KMS-11 (cell line): Measurements from ENCODE around the gene CGB2.
A peak's percentile ranks its signal among the peaks of the same experiment; 100 is the strongest.
"Not testable (repeated sequence)": the region's sequence is repeated elsewhere in the genome, so short reads cannot be mapped to it uniquely, and the experiment has no call there.

ENCODE experiments used
- H2AFZ ChIP-seq: fragments of 200-600 bp; sonication (generic); 2 replicates; pipeline ENCODE4 v1.6.1; 2016; ENCODE audit warnings: antibody characterized with exemption, mixed run types, low read depth
- H3K27ac ChIP-seq: fragments of 200-600 bp; sonication (generic); 2 replicates; pipeline ENCODE4 v1.6.1; 2016; ENCODE audit warnings: mild to moderate bottlenecking, mixed run types
- H3K27me3 ChIP-seq: fragments of 200-600 bp; sonication (generic); 2 replicates; pipeline ENCODE4 v1.6.1; 2017; ENCODE audit warnings: mild to moderate bottlenecking, low read depth, mixed run types, moderate library complexity; ENCODE audit not compliant: insufficient read depth
- H3K36me3 ChIP-seq: fragments of 200-600 bp; sonication (generic); 2 replicates; pipeline ENCODE4 v1.6.1; 2017; ENCODE audit warnings: mild to moderate bottlenecking, mixed run types; ENCODE audit not compliant: insufficient read depth
- H3K4me1 ChIP-seq: fragments of 200-600 bp; sonication (generic); 2 replicates; pipeline ENCODE4 v1.6.1; 2016; ENCODE audit warnings: mild to moderate bottlenecking, low read depth, mixed run types; ENCODE audit not compliant: poor library complexity, severe bottlenecking
- H3K4me2 ChIP-seq: fragments of 200-600 bp; sonication (generic); 2 replicates; pipeline ENCODE4 v1.7.0; 2016; ENCODE audit warnings: mild to moderate bottlenecking, mixed run types
- H3K4me3 ChIP-seq: fragments of 200-600 bp; sonication (generic); IDR thresholded peaks from 2 replicates; pipeline ENCODE4 v1.6.1; 2017; ENCODE audit warnings: low read depth, low read length, mixed read lengths; ENCODE audit not compliant: insufficient read depth
- H3K79me2 ChIP-seq: fragments of 200-600 bp; sonication (generic); 2 replicates; pipeline ENCODE4 v1.6.1; 2016; ENCODE audit warnings: low read depth, mixed run types; ENCODE audit not compliant: insufficient read depth
- H3K9ac ChIP-seq: fragments of 200-600 bp; sonication (generic); 2 replicates; pipeline ENCODE4 v1.6.1; 2016; ENCODE audit warnings: mild to moderate bottlenecking, mixed run types
- H4K20me1 ChIP-seq: fragments of 200-600 bp; sonication (generic); 2 replicates; pipeline ENCODE4 v1.6.1; 2016; ENCODE audit warnings: mild to moderate bottlenecking, mixed run types; ENCODE audit not compliant: insufficient read depth
- TF ChIP-seq, protein P1 (sequence below): fragments of 200-600 bp; sonication (generic); conservative IDR thresholded peaks from 2 replicates; pipeline ENCODE4 v1.6.1; 2017; ENCODE audit warnings: low read depth, mild to moderate bottlenecking, antibody characterized with exemption, low read length, moderate library complexity, mixed read lengths

Gene CGB2

DNA sequence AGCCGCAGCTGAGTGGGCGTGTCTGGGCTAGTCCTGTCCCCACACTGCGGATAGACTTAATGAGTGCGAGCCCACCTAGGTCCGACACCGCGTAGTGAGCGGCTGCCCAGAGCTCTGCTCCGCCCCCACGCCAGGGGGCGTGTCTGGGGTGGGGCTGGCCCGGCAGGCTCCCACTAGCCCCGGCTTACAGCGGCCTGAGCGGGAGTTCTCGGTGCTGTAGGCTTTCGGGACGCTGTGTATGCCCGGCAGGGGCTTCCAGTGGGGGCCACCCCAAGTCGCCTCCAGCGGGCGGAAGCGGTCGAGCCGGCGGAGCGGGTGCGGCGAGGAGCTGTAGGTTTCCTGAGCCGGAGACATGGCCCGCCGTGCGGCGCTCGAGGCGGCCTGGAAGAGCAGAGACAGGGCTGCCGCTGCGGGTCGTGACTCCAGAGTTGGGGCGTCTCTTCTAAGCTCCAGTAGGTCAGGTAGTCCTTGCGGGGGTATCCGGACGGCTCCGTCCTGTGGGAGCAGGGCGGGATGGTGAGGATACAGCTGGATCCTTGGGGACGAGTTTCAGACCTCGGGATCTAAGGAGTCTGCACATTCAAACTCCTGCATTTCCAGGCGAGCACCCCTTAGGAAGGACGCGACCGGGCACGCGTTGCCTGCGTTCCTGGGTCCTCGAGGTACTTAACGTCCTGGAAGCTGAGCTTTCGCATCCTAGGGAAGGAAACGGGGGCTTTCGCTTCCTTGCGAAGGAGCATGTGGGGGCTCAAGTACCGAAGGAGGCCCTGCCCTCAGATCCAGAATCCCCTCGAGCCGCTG, 24.6 kb downstream of the CGB2 start:
- Histone ChIP-seq H4K20me1 (no peaks in the 10 kb centered on the region), H3K27me3 (peaks cover 84% of the 10 kb centered on the region), H3K9ac (no peak overlapping the region), H3K27ac (no peak overlapping the region), H3K36me3 (no peaks in the 10 kb centered on the region), H3K4me2 (peak overlapping the region; percentile 98), H3K4me3 (no peak overlapping the region), H3K79me2 (no peaks in the 10 kb centered on the region), H2AFZ (peak overlapping the region; percentile 98), H3K4me1 (peaks cover 8% of the 10 kb centered on the region)
- TF ChIP-seq, protein P1, sequence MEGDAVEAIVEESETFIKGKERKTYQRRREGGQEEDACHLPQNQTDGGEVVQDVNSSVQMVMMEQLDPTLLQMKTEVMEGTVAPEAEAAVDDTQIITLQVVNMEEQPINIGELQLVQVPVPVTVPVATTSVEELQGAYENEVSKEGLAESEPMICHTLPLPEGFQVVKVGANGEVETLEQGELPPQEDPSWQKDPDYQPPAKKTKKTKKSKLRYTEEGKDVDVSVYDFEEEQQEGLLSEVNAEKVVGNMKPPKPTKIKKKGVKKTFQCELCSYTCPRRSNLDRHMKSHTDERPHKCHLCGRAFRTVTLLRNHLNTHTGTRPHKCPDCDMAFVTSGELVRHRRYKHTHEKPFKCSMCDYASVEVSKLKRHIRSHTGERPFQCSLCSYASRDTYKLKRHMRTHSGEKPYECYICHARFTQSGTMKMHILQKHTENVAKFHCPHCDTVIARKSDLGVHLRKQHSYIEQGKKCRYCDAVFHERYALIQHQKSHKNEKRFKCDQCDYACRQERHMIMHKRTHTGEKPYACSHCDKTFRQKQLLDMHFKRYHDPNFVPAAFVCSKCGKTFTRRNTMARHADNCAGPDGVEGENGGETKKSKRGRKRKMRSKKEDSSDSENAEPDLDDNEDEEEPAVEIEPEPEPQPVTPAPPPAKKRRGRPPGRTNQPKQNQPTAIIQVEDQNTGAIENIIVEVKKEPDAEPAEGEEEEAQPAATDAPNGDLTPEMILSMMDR = peak; percentile 41; the same call in 1 of the 2 replicates

DNA sequence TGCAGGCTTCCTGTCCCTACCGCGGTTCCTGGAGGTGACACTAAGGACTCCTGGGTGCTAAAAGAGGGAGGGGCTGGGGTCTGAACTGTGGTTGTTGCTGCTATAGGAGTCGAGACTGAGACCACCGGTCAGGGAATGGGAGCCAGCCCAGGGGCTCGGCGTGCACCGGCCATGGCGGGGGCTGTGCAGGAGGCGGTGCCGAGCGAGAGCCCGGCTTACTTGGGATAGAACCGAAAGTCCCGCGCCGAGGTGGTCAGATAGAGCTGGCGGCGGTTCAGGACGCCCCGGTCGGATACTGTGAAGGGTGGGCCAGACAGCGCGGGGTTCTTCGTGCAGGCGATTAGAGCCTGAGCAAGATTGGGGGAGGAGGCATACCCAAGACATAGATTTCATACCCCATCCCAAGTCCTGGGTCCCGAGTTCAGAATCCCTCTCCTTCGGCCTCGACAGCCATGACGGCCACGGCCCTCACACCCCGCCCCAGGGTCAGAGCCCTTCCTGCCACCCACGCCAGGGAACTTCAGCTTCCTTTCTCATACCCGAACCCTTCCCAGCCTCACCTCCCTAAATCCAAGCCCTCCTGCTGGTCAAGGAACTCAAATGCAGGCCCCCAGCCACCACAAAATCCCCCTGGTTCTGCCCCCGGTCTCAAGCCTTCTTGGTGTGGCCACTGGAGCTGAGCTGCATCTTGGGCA, 25.4 kb downstream of the CGB2 start:
- Histone ChIP-seq H3K27me3 (peaks cover 84% of the 10 kb centered on the region), H3K4me2 (peak overlapping the region; percentile 98; the same call in 1 of the 2 replicates)
- not testable (repeated sequence) for H3K27ac ChIP-seq, H3K79me2 ChIP-seq, H2AFZ ChIP-seq, H3K36me3 ChIP-seq, H3K4me3 ChIP-seq, H3K4me1 ChIP-seq, H3K9ac ChIP-seq, H4K20me1 ChIP-seq

DNA sequence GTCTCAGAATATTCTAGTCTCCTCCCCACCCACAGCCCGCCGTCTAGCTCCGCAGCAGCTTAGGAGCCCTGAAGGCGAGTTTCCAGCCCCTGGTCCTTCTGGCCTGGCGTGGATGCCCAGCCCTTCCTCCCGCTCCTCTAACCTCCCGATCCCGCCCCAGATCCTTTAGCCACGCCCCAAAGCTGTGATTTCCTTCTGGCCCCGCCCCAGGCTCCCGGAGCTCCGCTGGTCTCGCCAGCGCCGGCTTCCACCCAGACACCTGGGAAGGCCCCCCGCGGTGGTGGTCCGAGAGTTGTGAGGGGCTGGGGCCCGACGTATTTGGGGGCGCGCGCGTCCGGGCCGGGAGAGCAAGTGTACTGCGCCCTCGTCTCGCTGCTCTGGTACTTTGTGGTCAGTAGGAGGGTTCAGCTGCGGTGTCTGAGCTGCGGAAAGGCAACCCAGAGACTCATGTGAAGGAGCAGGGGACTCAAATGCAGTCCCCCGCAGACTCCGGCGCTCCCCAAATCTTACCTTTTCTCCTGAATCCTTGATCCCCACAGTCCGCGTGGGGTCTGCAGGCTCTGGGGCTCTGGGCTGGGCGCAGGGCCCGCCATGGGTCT, 26.0 kb downstream of the CGB2 start, which contains the start of gene CGB7:
CGB7 (minus strand) TSS at position 114 of the 599 bp plus-strand sequence. CDS start 2,374 bp downstream, outside the sequence.
- no peaks in the 10 kb centered on the region for H4K20me1 ChIP-seq
- no peaks in the 10 kb centered on the region for H3K79me2 ChIP-seq
- H3K27me3 ChIP-seq = peaks cover 87% of the 10 kb centered on the region
- H3K4me3 ChIP-seq = no peak within 1 kb of the TSS
- peaks cover 8% of the 10 kb centered on the region for H3K4me1 ChIP-seq
- no peak within 1 kb of the TSS for H3K9ac ChIP-seq
- H3K27ac ChIP-seq = no peak within 1 kb of the TSS
- H2AFZ ChIP-seq = peak within 1 kb of the TSS; percentile 98; the same call in 1 of the 2 replicates
- H3K36me3 ChIP-seq = no peaks in the 10 kb centered on the region
- TF ChIP-seq, protein P1 = no peak
- peak within 1 kb of the TSS; percentile 98; the same call in 1 of the 2 replicates for H3K4me2 ChIP-seq

DNA sequence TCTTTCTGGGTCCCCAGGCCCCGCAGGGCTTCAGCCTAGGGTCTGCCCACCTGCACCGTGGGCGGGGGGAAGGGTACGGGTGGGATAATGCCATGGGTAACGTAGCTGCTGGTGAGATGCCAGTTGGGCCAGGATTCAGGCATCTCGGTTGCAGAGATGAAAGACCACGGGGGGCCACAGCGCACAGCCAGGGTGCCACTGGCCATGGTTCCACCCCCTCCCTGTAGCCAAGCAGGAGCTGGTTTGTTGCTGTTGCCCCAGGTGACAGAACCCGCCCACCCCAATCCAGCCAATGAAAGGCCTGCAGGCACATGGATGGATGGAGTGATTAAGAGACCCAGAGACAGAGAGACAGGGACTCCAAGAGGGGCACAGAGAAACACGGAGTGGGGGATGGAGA, 26.9 kb downstream of the CGB2 start:
- Histone ChIP-seq H3K79me2 (no peaks in the 10 kb centered on the region), H3K4me1 (peaks cover 8% of the 10 kb centered on the region), H3K4me2 (no peak overlapping the region), H3K4me3 (no peak overlapping the region), H3K27me3 (peaks cover 87% of the 10 kb centered on the region), H3K9ac (no peak overlapping the region), H2AFZ (no peak overlapping the region), H4K20me1 (no peaks in the 10 kb centered on the region), H3K27ac (no peak overlapping the region), H3K36me3 (no peaks in the 10 kb centered on the region)
- TF ChIP-seq, protein P1 = no peak
